8988T (cell line): ENCODE results near the gene COTL1.

Experiments
- DNase-seq: peaks from one replicate; pipeline ENCODE4 v3.0.0; 2011

COTL1 gene, protein sequence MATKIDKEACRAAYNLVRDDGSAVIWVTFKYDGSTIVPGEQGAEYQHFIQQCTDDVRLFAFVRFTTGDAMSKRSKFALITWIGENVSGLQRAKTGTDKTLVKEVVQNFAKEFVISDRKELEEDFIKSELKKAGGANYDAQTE

GRCh38 chr16:84617791-84618580 lies at the start of gene COTL1:
TSS of gene COTL1 (minus strand) at chr16:84618078. CDS start at chr16:84617914, 164 bp downstream.
- peak; percentile 92 for DNase-seq

DNA sequence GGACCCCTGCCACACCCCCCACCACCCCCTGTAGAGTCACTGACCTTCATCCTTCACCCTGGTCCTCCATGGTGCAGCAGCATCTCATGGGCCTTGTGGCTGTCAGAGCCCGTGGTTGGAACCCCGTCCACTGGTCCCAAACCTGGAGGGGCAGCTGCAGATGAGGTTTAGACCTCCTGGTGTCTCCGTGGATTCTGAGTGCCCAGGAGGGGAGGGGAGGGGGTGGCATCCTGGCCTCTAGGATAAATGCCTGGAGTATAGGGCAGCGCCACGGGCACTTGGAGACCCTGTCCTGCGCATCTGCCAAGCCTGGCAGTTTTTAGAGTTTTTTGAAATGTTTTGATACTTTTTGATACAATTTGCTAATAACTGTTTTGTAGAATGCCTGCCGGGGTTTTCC lies 48.0 kb upstream of the COTL1 start:
- no peak for DNase-seq

- no peak for DNase-seq
Measured at GRCh38 chr16:84665359-84665758, 47.5 kb upstream of the COTL1 start.

DNA sequence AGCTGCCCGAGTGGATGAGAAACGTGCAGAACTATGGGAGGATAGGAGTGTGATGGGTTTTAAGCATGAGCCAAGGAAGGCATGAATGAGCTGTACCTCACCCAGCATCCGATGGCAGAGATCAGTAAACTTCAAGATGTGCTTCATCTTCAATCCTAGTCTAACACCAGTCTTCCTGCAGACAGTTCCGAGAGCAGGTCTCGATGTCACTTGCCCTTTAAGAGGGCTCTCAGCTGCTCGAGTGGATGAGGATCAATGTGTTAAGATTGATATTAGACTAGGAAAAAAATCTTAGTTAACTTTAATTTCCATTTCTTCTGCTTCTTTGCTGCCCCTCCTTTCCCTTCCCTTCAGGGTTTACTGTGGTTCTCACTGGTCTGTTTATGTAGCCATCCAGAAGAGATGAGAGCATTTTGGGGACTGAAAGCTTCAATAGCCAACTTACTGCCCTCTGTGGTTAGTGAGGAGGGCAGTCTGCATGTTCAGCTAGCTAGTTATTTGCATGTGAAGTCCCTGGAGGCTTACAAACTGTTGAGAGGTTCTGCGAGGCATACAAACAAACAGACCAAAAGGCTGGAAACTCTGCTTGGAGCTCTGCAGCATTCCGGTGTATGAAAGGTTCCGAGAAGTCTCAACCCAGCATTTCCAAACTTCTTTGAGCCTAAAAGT lies 45.7 kb upstream of the COTL1 start:
- DNase-seq, result no peak

DNA sequence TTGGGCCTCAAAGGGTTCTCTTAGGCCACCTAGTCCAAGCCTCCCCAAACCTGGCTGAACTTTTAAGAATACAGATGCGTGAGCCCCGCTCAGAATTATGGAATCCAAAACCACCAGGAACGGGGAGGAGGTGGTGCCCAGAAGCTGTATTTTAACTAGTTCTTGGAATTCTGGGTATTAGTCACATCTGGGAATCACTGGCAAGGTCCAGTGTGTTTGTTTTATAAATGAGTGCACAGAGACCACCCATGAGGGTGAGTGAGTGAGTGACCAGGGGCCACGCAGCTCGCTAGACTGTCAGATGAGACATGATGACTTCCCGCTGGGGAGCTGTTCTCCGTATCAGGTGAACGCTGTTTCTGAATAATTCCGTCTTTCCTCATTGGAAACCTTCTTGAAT lies 44.6 kb upstream of the COTL1 start:
- no peak for DNase-seq

DNA sequence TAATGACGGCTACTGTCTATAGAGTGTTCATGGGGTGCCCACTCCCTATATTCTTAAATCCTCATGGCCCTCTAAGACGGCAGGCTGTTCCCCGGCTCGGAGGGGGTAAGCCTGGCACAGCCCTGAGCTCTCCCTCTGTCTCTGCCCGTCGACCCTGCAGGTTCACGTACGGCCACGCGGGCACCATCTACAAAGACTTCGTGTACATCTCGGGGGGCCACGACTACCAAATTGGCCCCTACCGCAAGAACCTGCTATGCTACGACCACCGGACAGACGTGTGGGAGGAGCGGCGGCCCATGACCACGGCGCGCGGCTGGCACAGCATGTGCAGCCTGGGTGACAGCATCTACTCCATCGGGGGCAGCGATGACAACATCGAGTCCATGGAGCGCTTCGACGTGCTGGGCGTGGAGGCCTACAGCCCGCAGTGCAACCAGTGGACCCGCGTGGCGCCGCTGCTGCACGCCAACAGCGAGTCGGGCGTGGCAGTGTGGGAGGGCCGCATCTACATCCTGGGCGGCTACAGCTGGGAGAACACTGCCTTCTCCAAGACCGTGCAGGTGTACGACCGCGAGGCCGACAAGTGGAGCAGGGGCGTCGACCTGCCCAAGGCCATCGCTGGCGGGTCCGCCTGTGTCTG lies 43.7 kb upstream of the COTL1 start:
- no peak for DNase-seq

GRCh38 chr16:84660973-84661372 lies 43.1 kb upstream of the COTL1 start:
- DNase-seq, result no peak

DNA sequence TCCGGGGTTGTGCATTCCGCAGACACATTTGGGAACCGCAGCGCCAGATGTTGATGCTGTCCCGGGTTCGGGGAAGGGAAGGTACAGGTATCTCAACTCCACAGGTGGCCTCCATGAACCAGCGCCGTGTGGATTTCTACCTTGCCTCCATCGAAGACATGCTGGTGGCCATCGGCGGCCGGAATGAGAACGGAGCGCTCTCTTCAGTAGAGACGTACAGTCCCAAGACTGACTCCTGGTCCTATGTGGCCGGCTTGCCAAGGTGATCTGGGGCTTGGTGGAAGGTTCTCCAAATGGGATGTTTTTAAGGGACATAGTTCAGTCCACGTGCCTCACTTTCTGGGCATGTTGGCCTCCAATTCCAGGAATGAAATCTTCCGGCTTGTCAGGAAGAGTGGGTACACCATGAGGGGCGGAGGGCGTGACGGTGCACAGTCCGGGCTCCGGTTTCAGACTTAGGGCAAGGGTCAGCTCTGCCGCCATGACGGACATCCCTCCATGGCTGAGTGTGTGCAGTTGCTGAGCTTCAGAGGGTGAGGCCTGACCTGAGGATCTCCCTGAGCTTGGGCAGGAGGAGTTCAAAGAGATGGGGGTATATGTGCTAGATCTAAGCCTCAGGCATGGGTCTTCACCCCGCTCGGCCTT lies 41.9 kb upstream of the COTL1 start:
- no peak for DNase-seq

DNA sequence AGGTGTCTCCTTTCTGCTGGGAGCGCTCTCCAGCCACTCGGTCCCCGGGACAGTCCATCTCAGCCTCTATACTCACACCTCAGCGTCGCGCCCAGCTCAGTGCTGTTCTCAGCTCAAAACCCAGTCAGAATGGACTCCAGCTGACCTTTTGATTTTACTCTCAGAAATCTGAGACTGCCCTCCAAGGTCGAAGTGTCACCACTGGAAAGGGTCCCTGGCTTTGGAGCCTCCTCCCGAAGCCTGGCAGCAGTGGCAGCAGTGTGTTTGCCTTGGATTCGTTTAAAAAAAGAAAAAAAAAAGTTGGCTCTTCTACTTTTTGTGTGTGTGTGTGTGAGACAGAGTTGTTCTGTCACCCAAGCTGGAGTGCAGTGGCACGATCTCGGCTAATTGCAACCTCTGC lies 40.8 kb upstream of the COTL1 start:
- DNase-seq, result no peak

- DNase-seq, result no peak
Measured at GRCh38 chr16:84657229-84657837, 39.5 kb upstream of the COTL1 start.

GRCh38 chr16:84656649-84657048 lies 38.8 kb upstream of the COTL1 start:
- DNase-seq, result no peak

- no peak for DNase-seq
Measured at GRCh38 chr16:84654998-84655397, 37.1 kb upstream of the COTL1 start.

DNA sequence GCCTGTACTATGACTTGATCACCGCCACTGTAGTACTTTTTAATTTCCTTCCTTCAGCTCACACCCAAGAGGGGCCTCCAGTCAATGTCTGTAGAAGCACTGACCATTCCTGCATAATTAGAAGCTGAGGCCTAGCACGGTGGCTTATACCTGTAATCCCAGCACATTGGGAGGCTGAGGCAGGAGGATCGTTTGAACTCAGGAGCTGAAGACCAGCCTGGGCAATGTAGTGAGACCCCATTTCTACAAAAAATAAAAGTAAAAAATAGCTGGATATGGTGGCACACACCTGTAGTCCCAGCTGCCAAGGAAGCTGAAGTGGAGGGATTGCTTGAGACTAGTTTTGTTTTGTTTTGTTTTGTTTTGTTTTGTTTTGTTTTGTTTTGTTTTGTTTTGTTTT lies 36.4 kb upstream of the COTL1 start:
- DNase-seq, result no peak

- DNase-seq, result no peak
Measured at GRCh38 chr16:84652566-84652965, 34.7 kb upstream of the COTL1 start.

DNA sequence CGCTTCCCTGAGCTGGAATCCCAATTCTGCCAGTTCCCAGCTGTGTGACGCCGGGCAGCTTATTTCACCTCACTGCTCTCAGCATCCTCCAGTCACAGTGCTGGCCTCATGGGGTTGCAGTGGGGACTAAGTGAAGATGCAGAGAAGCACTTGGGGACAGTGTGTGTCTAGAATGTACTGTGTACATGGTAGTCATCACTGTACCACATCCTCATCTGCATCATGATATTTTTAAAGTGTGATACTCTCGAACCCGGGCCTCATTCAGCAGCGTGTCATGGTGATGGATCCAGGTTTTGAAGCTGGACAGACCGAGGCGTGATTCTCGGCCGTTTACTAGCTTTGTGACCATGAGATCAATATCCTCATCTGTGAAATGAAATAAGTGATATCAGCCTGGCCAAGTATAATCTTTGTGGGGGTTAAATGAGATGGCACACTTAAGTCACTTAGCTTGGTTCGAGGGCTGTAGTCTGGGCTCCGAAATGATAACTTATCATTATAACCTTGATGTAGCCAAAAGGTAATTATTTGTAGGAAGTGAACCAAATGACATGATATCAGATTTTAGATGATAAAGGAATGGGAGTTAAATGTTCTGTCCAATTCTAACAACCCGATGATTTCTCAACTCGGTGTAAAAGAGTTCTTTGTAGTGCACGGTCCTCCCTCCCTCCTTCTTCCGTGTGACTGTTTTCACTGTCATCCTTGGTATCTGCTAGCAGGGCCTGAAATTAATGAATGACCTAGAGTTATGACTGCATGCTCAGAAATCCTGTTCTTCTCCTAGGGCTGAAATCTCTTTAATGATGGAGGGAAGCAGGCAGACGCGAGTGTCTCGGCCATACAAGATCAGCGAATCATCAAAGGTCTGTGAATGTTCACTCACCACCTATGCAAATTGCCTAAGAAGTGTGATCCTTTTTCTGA lies 32.4 kb upstream of the COTL1 start:
- DNase-seq, result no peak

DNA sequence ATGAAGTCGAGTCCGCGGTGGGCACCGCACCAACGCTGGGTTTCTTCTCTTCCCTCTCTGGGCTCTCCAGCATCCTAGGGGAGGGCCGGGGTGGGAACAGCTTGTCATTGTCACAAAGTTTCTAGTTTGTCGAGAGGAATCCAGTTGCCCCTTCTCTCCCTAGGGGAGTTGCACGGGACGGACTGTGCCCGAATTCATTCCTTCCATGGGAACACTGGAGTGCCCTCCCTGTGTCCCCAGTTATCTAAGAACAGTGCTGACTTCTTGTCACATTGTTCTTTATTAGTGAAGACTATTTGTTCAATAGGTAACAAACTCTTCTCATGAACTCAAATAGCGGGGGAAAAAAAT lies 31.6 kb upstream of the COTL1 start:
- no peak for DNase-seq

DNA sequence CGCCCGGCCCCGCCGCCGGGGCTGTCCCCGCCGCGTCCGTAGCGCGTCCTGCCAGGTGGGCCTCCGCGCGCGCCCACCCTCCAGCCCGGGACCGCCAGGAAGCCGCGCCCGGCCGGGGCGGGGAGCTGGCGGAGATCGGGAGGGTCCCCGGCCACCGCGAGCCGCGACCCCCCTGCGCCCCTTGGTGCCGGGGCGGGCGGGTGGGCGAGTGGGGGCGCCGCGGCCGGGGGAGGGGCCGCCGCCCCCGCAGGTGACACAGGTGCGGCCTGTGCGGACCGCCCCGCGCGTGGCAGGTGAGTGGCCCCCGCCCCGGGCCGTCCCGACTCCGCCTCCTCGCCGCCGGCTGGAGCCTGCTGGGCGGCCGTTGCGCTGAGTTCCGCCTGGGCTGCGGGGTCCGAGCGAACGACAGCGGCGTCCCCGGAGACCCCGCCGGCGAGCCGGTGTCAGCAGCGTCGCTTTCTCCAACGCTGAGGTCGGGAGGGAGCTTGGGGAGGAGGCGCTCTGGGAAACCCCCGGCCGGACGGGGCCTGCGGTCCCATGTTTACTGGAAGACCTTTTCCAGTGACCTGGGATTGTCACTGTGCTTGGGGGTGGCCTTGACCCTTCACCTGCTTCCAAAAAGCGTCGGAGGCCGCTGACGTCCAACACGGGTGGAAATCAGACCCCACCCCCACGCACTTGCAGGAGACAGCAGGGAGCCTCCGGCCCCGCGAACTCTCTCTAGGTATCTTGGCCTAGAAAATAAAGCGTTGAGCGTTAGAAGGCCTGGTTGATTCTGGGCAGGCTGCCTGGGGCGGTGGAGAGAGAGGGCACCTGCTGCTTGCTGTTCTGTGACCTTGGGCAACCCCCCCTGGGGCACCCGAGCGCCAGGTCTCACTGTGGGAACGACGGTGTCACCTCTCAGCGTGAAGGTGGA lies 31.0 kb upstream of the COTL1 start:
- DNase-seq, result peak; percentile 92

GRCh38 chr16:84647828-84648594 lies 30.1 kb upstream of the COTL1 start, which contains the start of gene KLHL36:
TSS of gene KLHL36 (plus strand) at chr16:84648511. CDS start at chr16:84650868, 2,357 bp downstream.
- peak; percentile 98 for DNase-seq

GRCh38 chr16:84643674-84644073 lies 25.8 kb upstream of the COTL1 start:
- DNase-seq, result no peak

DNA sequence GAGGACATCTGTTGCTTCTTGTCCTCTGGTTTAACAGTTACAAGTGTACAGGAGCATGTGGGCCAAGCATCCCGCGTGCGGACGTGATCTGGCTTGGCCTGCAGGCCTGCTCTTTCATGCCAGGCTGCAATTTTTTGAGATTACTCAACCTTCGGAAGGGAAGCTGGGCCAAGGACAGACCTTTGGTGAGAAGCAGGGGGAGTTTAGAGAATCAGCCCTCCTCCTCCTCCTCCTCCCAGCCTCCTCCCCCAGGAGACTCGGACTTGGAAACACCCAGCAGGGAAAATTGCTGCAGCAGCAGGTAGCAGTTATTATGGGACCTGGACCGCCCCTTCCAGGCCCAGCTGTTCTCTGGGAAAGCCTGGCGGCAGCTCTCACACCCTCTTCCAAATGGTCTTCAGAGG lies 25.3 kb upstream of the COTL1 start:
- DNase-seq, result peak; percentile 61
